Cardiac fibroblast (primary cell): Measurements from ENCODE around the gene GTF3C5.
"Not testable (repeated sequence)": the region's sequence is repeated elsewhere in the genome, so short reads cannot be mapped to it uniquely, and the experiment has no call there.

Source experiments
- DNase-seq, 2 donors: peaks; one replicate each; pipeline versions ENCODE4 v3.0.0 to v3.0.0-alpha.2; 2010; ENCODE audit warnings: low read depth in 2 of 2
- H3K4me3 ChIP-seq, 2 donors: replicated peaks in 1 of 2; 1 replicate in 1 of 2; 2 replicates in 1 of 2; pipeline ENCODE4 v1.5.1; 2011; ENCODE audit warnings: low read depth in 2 of 2, low read length in 2 of 2, mild to moderate bottlenecking in 2 of 2, moderate library complexity in 1 of 2
- CTCF ChIP-seq: IDR thresholded peaks from one replicate; pipeline ENCODE4 v1.5.1; 2011; ENCODE audit warnings: low read depth, mild to moderate bottlenecking, low read length, inconsistent platforms

GTF3C5 gene

DNA sequence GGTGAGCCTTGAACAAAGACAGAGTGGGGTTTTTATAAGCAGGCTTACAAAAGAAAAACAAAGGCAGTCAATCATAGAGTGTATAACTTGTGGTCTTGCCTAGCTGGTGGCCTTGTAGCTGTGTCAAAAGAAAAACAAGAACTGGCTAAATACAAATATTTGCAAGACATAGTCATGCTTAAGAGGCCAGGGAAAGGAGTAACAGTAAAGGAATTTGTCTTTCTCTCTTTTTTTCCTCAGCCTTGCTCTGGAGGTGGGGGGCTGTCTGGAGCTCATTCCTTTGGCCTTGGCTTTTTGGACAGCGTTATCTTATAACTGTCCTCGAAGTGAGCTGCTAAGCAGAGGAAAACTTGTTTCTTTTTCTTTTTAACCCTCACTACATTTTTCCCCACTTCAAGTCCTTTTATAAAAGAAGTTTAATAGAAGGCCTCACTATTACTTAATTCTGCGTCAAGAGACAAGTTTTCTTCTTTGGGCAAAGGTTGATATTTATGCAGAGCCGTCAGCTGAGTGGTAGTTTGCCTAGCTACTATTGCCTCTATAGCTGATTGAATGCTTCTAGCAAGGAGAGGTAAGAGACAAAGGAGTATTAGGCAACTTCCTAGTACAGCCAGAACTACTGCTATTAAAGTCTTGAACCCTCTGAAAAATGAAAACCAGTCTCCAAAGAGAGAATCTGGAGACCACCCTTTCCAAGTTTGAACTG is 45.3 kb downstream of the GTF3C5 start:
- DNase-seq = peak; percentile 72 to 80
- H3K4me3 ChIP-seq = no peak overlapping the region
- TF ChIP-seq CTCF = no peak

DNA sequence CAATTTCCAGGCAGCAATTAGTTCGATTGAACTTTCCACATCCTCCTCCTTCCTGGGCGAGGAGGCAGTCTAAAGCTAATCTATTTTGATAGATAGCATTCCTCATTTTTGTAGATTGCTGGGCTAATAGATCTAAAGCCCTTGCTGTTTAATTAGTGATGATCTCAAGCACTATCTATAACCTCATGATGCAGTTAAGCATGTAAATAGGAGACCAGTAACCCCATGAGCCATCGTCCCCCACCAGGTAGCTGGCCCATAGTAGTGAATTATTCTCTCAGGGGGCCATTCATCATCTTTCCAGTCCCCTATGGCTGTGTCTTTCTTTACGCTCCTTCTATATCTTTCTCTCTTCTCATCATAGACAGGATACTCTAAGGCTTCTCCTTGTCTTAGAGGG is 45.9 kb downstream of the GTF3C5 start:
- H3K4me3 ChIP-seq = no peak overlapping the region
- DNase-seq = no peak
- TF ChIP-seq CTCF = no peak

- H3K4me3 ChIP-seq = no peak overlapping the region
- no peak for TF ChIP-seq CTCF
- no peak for DNase-seq
Measured at GRCh38 chr9:133078486-133078885, 47.7 kb downstream of the GTF3C5 start.

GRCh38 chr9:133080161-133080560 is 49.4 kb downstream of the GTF3C5 start:
- no peak for TF ChIP-seq CTCF
- no peak for DNase-seq
- no peak overlapping the region for H3K4me3 ChIP-seq

GRCh38 chr9:133080786-133081779 is 50.3 kb downstream of the GTF3C5 start:
- H3K4me3 ChIP-seq, DNase-seq: not testable (repeated sequence)

DNA sequence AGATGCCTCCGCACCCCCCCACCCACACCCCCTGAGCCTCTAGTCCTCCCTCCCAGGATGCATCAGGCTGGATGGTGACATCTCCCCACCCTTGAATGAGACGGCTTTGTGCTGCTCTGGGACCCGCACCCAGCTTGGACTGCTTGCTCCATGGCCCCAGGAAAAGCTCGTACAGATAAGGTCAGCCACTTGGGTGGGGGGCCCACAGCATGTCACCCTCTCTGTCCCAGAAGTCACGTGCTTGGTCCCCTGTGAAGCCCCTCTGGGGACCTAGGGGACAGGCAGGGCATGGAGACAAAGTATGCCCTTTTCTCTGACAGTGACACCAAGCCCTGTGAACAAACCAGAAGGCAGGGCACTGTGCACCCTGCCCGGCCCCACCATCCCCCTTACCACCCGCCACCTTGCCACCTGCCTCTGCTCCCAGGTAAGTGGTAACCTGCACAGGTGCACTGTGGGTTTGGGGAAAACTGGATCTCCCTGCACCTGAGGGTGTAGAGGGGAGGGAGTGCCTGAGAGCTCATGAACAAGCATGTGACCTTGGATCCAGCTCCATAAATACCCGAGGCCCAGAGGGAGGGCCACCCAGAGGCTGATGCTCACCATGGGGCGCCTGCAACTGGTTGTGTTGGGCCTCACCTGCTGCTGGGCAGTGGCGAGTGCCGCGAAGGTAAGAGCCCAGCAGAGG is 51.3 kb downstream of the GTF3C5 start:
- H3K4me3 ChIP-seq, DNase-seq: not testable (repeated sequence)

DNA sequence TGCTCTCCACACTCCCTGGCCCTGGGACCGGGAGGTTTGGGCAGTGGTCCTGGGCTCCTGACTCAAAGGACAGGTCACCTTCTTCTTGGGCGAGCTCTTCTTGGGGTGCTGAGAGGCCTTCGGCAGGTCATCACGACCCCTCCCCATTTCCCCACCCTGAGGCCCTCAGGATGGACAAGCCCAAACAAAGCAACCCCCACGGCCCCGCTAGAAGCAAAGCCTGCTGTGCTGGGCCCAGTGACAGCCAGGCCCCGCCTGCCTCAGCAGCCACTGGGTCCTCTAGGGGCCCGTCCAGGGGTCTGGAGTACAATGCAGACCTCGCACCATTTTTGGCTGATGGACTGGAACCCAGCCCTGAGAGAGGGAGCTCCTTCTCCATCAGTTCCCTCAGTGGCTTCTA is 52.9 kb downstream of the GTF3C5 start:
- H3K4me3 ChIP-seq, DNase-seq: not testable (repeated sequence)

DNA sequence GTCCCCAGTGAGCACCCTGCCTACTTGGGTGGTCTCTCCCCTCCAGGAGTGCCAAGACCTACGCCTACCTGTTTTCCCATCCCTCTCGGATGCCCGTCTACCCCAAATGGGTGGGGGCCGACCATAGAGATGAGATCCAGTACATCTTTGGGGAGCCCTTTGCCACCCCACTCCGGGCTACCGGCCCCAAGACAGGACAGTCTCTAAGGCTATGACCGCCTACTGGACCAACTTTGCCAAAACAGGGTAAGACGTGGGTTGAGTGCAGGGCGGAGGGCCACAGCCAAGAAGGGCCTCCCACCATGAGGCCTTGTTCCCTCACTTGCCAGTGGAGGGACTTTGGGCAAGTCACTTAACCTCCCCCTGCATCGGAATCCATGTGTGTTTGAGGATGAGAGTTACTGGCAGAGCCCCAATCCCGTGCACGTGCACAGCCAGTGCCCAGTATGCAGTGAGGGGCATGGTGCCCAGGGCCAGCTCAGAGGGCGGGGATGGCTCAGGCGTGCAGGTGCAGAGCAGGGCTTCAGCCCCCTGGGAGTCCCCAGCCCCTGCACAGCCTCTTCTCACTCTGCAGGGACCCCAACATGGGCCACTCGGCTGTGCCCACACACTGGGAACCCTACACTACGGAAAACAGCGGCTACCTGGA is 55.5 kb downstream of the GTF3C5 start:
- not testable (repeated sequence) for DNase-seq

More for the DNA sequence above, 55.5 kb downstream of the GTF3C5 start:
- H3K4me3 ChIP-seq = not testable (repeated sequence)
